Thyroid gland (tissue), 4 donors: ENCODE measurements around the gene STXBP4.

Experiments used
- POLR2A ChIP-seq, 2 donors: fragments of 450-650 bp; IDR thresholded peaks; one replicate each; pipeline ENCODE4 v1.6.1; 2017; ENCODE audit warnings: antibody characterized with exemption in 2 of 2, mild to moderate bottlenecking in 2 of 2, moderate library complexity in 1 of 2
- TF ChIP-seq, protein P1 (sequence below), 6 experiments: fragments of 200-600 bp in 3 of 6; fragments of 450-650 bp in 3 of 6; sonication (generic) in 3 of 6; IDR thresholded peaks; one replicate each; pipeline ENCODE4 v1.5.1; 2016 to 2019; ENCODE audit warnings: antibody characterized with exemption in 6 of 6, mild to moderate bottlenecking in 2 of 6, inconsistent platforms in 1 of 6, moderate library complexity in 1 of 6

GRCh38 chr17:55086635-55087058, 118.1 kb downstream of the STXBP4 start:
- TF ChIP-seq, protein P1, sequence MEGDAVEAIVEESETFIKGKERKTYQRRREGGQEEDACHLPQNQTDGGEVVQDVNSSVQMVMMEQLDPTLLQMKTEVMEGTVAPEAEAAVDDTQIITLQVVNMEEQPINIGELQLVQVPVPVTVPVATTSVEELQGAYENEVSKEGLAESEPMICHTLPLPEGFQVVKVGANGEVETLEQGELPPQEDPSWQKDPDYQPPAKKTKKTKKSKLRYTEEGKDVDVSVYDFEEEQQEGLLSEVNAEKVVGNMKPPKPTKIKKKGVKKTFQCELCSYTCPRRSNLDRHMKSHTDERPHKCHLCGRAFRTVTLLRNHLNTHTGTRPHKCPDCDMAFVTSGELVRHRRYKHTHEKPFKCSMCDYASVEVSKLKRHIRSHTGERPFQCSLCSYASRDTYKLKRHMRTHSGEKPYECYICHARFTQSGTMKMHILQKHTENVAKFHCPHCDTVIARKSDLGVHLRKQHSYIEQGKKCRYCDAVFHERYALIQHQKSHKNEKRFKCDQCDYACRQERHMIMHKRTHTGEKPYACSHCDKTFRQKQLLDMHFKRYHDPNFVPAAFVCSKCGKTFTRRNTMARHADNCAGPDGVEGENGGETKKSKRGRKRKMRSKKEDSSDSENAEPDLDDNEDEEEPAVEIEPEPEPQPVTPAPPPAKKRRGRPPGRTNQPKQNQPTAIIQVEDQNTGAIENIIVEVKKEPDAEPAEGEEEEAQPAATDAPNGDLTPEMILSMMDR (IDR thresholded peaks at IDR 0.05): no peak
- TF ChIP-seq POLR2A (IDR thresholded peaks at IDR 0.05): no peak
